SK-N-MC (cell line): ENCODE data around the gene JSRP1.
A peak's percentile ranks its signal among the peaks of the same experiment; 100 is the strongest.
"Not testable (repeated sequence)": the region's sequence is repeated elsewhere in the genome, so short reads cannot be mapped to it uniquely, and the experiment has no call there.

ENCODE experiments used
- DNase-seq: peaks from one replicate; pipeline ENCODE4 v3.0.0-alpha.2; 2011; ENCODE audit warnings: low read depth, low spot score
- H3K27ac ChIP-seq: fragments of 200-600 bp; sonication (generic); 2 replicates; pipeline ENCODE4 v1.5.1; 2016; ENCODE audit warnings: mixed run types
- H3K36me3 ChIP-seq: fragments of 200-600 bp; sonication (generic); 2 replicates; pipeline ENCODE4 v1.6.1; 2017; ENCODE audit warnings: antibody characterized with exemption, low read length, mixed read lengths; ENCODE audit not compliant: insufficient read depth
- H3K4me3 ChIP-seq: fragments of 200-600 bp; sonication (generic); 2 replicates; pipeline ENCODE4 v1.5.1; 2016
- H3K9ac ChIP-seq: fragments of 200-600 bp; sonication (generic); 2 replicates; pipeline ENCODE4 v1.8.0; 2017; ENCODE audit warnings: mixed run types, mixed read lengths; ENCODE audit not compliant: insufficient read length
- H3K9me3 ChIP-seq: fragments of 200-600 bp; sonication (generic); 2 replicates; pipeline ENCODE4 v1.6.1; 2017; ENCODE audit warnings: low read depth, mild to moderate bottlenecking, antibody characterized with exemption, low read length, moderate library complexity, mixed read lengths
- EZH2 ChIP-seq: fragments of 200-600 bp; sonication (generic); IDR thresholded peaks from one replicate; pipeline ENCODE4 v1.6.1; 2017; ENCODE audit warnings: antibody characterized with exemption
- FOXP2 ChIP-seq: optimal IDR thresholded peaks from 2 replicates; pipeline ENCODE3; 2011; ENCODE audit warnings: mild to moderate bottlenecking, moderate library complexity; ENCODE audit not compliant: insufficient read depth; ENCODE audit errors: extremely low read length, control extremely low read depth
- POLR2AphosphoS5 ChIP-seq: IDR thresholded peaks from 2 replicates; pipeline ENCODE4 v1.6.1; 2012; ENCODE audit warnings: mild to moderate bottlenecking, low read depth, low read length, borderline replicate concordance

JSRP1 gene

DNA sequence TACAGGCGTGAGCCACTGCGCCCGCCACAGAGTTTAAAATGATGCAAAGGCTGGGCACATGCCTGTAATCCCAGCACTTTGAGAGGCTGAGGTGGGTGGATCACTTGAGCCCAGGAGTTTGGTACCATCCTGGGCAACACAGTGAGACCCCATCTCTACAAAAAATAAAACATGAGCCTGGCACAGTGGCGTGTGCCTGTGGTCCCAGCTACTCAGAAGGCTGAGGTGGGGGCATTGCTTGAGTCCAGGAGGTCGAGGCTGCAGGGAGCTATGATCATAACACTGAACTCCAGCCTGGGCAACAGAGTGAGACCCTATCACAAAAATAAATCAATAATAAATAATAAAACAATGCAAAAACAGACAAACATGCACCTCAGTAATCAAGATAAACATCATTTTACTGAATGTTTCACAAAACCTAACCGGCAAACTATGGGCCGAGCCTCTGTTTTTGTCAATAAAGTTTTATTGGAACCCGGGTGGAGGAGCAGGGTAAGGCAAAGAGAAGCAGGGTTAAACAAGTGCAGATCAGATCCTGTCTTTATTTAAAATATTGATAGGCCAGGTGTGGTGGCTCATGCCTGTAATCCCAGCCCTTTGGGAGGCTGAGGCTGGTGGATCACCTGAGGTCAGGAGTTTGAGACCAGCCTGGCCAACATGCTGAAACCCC is 27.8 kb upstream of the JSRP1 start:
- H3K36me3 ChIP-seq, result no peaks in the 10 kb centered on the region

DNA sequence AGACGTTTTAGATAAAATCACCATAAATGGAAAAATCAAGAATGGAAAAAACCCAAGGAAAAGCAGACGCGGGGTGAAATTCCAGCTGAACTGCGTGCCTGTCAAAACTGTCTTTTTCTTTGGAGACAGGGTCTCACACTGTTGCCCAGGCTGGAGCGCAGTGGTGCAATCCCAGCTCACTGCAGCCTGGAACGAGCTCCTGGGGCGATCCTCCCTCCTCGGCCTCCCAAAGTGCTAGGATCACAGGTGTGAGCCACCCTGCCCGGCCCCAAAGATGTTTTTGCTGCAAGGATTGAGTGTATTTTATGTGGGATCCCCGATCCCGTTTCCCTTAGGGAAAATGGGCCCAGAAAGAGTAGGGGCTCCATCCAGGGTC is 26.6 kb upstream of the JSRP1 start:
- Histone ChIP-seq H3K36me3 (no peaks in the 10 kb centered on the region), H3K9ac (no peak overlapping the region), H3K4me3 (no peak overlapping the region), H3K9me3 (no peaks in the 10 kb centered on the region), H3K27ac (no peak overlapping the region)
- TF ChIP-seq EZH2 (no peak), POLR2AphosphoS5 (no peak), FOXP2 (no peak)
- no peak for DNase-seq

More for the DNA sequence above, 27.8 kb upstream of the JSRP1 start:
- no peak for DNase-seq
- Histone ChIP-seq H3K4me3 (no peak overlapping the region), H3K27ac (no peak overlapping the region), H3K9me3 (no peaks in the 10 kb centered on the region), H3K9ac (no peak overlapping the region)
- TF ChIP-seq POLR2AphosphoS5 (no peak), EZH2 (no peak), FOXP2 (no peak)

- Histone ChIP-seq H3K9ac (no peak within 1 kb of the TSS), H3K36me3 (no peaks in the 10 kb centered on the region), H3K4me3 (no peak within 1 kb of the TSS), H3K27ac (no peak within 1 kb of the TSS), H3K9me3 (no peaks in the 10 kb centered on the region)
- TF ChIP-seq POLR2AphosphoS5 (no peak), EZH2 (no peak), FOXP2 (no peak)
- DNase-seq, result no peak
Observed at GRCh38 chr19:2282062-2282861, 26.0 kb upstream of the JSRP1 start, which contains the start of gene PEAK3. TSS of gene PEAK3 (minus strand) at chr19:2282175. CDS start at chr19:2280931, 1,244 bp downstream.

- not testable (repeated sequence) for DNase-seq, H3K27ac ChIP-seq, H3K4me3 ChIP-seq, H3K9me3 ChIP-seq, H3K36me3 ChIP-seq, H3K9ac ChIP-seq
Observed at GRCh38 chr19:2281265-2282061, 25.2 kb upstream of the JSRP1 start.

DNA sequence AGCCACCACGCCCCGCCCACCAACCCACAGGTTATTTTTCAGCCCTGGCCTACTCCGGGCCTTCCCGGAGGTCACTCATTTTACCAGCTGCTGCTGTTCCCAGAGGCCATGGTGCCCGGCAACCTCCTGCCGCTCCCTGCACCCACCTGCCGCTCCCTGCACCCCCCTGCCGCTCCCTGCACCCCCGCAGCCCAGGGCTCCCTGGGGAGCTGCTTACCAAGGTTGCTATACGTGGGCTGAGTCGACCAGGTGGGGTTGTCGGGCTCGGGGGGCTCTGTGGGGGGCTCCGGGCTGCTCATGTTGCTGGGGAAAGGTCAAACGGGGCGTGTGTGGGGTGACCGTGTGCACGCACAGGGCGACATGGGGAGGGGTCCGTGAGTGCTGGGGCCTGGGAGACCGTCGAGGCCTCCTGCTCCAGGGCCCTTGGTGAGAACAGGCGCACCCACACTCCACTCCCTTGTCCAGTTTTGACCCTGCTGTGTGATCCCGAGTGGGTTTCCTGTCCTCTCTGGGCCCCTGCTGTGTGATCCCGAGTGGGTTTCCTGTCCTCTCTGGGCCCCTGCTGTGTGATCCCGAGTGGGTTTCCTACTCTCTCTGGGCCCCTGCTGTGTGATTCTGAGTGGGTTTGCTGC is 24.5 kb upstream of the JSRP1 start:
- no peak for DNase-seq
- Histone ChIP-seq H3K9me3 (no peaks in the 10 kb centered on the region), H3K36me3 (no peaks in the 10 kb centered on the region; the same call in 1 of the 2 replicates), H3K9ac (no peak overlapping the region), H3K27ac (no peak overlapping the region), H3K4me3 (no peak overlapping the region)
- TF ChIP-seq POLR2AphosphoS5 (no peak), FOXP2 (no peak), EZH2 (no peak)

GRCh38 chr19:2278459-2279158 is 22.4 kb upstream of the JSRP1 start:
- H3K9ac ChIP-seq, result no peak overlapping the region
- no peak overlapping the region for H3K4me3 ChIP-seq
- no peak overlapping the region for H3K27ac ChIP-seq
- peaks cover 9% of the 10 kb centered on the region; the same call in 1 of the 2 replicates for H3K36me3 ChIP-seq
- H3K9me3 ChIP-seq, result no peaks in the 10 kb centered on the region
- DNase-seq, result no peak
- no peak for TF ChIP-seq EZH2
- no peak for TF ChIP-seq FOXP2
- TF ChIP-seq POLR2AphosphoS5, result no peak

DNA sequence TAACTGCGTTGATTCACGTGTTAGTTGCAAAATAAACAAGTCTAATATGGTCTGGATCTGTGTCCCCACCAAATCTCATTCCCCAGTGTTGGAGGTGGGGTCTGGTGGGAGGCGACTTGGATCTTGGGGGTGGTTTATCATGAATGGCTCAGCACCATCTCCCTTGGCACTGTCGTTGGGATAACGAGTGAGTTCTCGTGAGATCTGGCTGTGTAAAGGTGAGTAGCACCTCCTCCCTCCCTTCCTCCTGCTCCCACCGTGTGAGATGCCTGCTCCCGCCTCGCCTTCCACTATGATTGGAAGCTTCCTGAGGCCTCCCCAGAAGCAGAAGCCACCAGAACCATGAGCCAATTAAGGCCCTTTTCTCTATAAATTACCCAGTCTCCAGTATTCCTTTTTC is 20.9 kb upstream of the JSRP1 start:
- Histone ChIP-seq H3K27ac (0 out of 2 replicates have a peak overlapping the region, but pooled peaks have one; percentile 2), H3K36me3 (peaks cover 23% of the 10 kb centered on the region), H3K4me3 (no peak overlapping the region), H3K9ac (no peak overlapping the region), H3K9me3 (no peaks in the 10 kb centered on the region)
- TF ChIP-seq EZH2, result no peak
- TF ChIP-seq POLR2AphosphoS5, result no peak
- no peak for TF ChIP-seq FOXP2
- no peak for DNase-seq

DNA sequence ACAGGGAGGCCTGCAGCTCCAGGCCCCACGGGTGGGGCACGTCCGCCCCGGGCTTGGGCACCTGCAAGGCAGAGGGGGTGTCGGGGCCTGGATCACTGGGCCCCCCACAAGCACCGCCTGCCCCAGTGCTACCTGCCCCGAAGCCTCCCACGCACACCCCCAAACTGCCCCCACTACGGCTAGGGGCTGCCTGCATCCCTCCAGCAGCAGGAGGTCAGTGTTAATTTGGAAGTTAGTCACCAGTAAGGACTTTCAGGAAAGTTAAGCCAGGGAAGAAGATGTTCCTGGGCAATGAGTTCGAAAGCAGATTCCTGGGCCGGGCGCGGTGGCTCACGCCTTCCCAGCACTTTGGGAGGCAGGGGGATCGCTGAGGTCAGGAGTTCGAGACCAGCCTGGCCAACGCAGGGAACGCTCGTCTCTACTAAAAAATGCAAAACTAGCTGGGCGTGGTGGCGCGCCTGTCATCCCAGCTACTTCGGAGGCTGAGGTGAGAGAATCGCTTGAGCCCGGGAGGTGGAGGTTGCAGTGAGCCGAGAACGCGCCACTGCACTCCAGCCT is 20.3 kb upstream of the JSRP1 start:
- peaks cover 29% of the 10 kb centered on the region for H3K36me3 ChIP-seq
- H3K27ac ChIP-seq, result no peak overlapping the region
- no peak for DNase-seq
- TF ChIP-seq FOXP2 (no peak), EZH2 (no peak), POLR2AphosphoS5 (no peak)
- H3K9ac ChIP-seq, result no peak overlapping the region
- no peak overlapping the region for H3K4me3 ChIP-seq
- H3K9me3 ChIP-seq, result no peaks in the 10 kb centered on the region
